Muscle of leg (tissue), 11 donors: Measurements from ENCODE around the gene ASB18. TPM values are rescaled to one million over a fixed set of nuclear protein-coding genes. Genes with fewer than 3 reads are reported as not detected.
A peak's percentile ranks its signal among the peaks of the same experiment; 100 is the strongest.
"Not testable (repeated sequence)": the region's sequence is repeated elsewhere in the genome, so short reads cannot be mapped to it uniquely, and the experiment has no call there.

Experiments used
- DNase-seq: peaks from one replicate; pipeline ENCODE4 v3.0.0; 2013
- H3K27ac ChIP-seq: one replicate; pipeline ENCODE4 v1.5.1; 2013; ENCODE audit warnings: mild to moderate bottlenecking, low read length, control low read depth
- H3K27me3 ChIP-seq: one replicate; pipeline ENCODE4 v1.6.1; 2013; ENCODE audit warnings: low read length; ENCODE audit not compliant: control insufficient read depth, insufficient read depth
- H3K36me3 ChIP-seq: one replicate; pipeline ENCODE4 v1.6.1; 2013; ENCODE audit warnings: low read length; ENCODE audit not compliant: control insufficient read depth, insufficient read depth
- H3K4me1 ChIP-seq: one replicate; pipeline ENCODE4 v1.6.1; 2013; ENCODE audit warnings: low read length; ENCODE audit not compliant: control insufficient read depth, insufficient read depth
- H3K4me3 ChIP-seq: one replicate; pipeline ENCODE4 v1.5.1; 2013; ENCODE audit warnings: low read length, control low read depth
- H3K9me3 ChIP-seq: replicated peaks from 2 replicates; pipeline ENCODE4 v1.6.1; 2013; ENCODE audit warnings: low read depth, low read length; ENCODE audit not compliant: control insufficient read depth
- WGBS: methylation state at CpG from one replicate; pipeline ENCODE4 v1.1.5; 2013; ENCODE audit warnings: missing lambda C conversion rate; ENCODE audit not compliant: insufficient coverage; 5-methylcytosine and 5-hydroxymethylcytosine counted together
- polyA plus RNA-seq, 8 donors: library from polyadenylated mRNA; unstranded; fragments of 120-200 nt; gene quantifications; one replicate each; pipeline versions ENCODE4 v1.2.1 to v1.2.3, GENCODE V29; 2013; ENCODE audit warnings: inconsistent platforms in 1 of 8, low replicate concordance in 1 of 8; ENCODE audit not compliant: insufficient read length in 8 of 8, insufficient read depth in 1 of 8
- total RNA-seq: library from RNA; stranded (reverse); fragments of 120-200 nt; gene quantifications from one replicate; pipeline ENCODE4 v1.2.4, GENCODE V29; 2013

The ASB18 gene
- total and polyA plus RNA-seq, 9 donors = 2.9 to 11.0 (median 5.4) TPM

GRCh38 chr2:236287656-236288055 lies 23.4 kb upstream of the ASB18 start:
- H3K36me3 ChIP-seq = no peaks in the 10 kb centered on the region
- 88% methylated on average over 6 of the region's 6 CpGs for WGBS
- no peak overlapping the region for H3K27ac ChIP-seq
- peaks cover 3% of the 10 kb centered on the region for H3K9me3 ChIP-seq
- H3K27me3 ChIP-seq = peaks cover 15% of the 10 kb centered on the region
- peaks cover 5% of the 10 kb centered on the region for H3K4me1 ChIP-seq
- H3K4me3 ChIP-seq = no peak overlapping the region
- no peak for DNase-seq

GRCh38 chr2:236286873-236287545 lies 22.8 kb upstream of the ASB18 start:
- Histone ChIP-seq H3K27me3 (peaks cover 15% of the 10 kb centered on the region), H3K9me3 (peaks cover 3% of the 10 kb centered on the region), H3K36me3 (no peaks in the 10 kb centered on the region), H3K4me1 (peaks cover 5% of the 10 kb centered on the region), H3K27ac (no peak overlapping the region), H3K4me3 (no peak overlapping the region)
- WGBS = 73% methylated on average over 7 of the region's 7 CpGs
- DNase-seq = no peak

GRCh38 chr2:236284208-236284607 lies 20.0 kb upstream of the ASB18 start:
- H3K27me3 ChIP-seq = peaks cover 6% of the 10 kb centered on the region
- H3K9me3 ChIP-seq = peaks cover 3% of the 10 kb centered on the region
- H3K27ac ChIP-seq = no peak overlapping the region
- WGBS = no CpG with 5 or more reads among the region's 1 CpG
- peaks cover 2% of the 10 kb centered on the region for H3K4me1 ChIP-seq
- H3K36me3 ChIP-seq = no peaks in the 10 kb centered on the region
- H3K4me3 ChIP-seq = no peak overlapping the region
- no peak for DNase-seq

- peaks cover 3% of the 10 kb centered on the region for H3K9me3 ChIP-seq
- H3K36me3 ChIP-seq = no peaks in the 10 kb centered on the region
- DNase-seq = no peak
- WGBS = no CpG with 5 or more reads among the region's 1 CpG
- H3K27me3 ChIP-seq = peaks cover 3% of the 10 kb centered on the region
- no peak overlapping the region for H3K27ac ChIP-seq
- no peak overlapping the region for H3K4me3 ChIP-seq
- H3K4me1 ChIP-seq = peaks cover 2% of the 10 kb centered on the region
These were observed 18.2 kb upstream of the ASB18 start for GRCh38 chr2:236282406-236282805.

GRCh38 chr2:236281423-236281822 lies 17.2 kb upstream of the ASB18 start:
- Histone ChIP-seq H3K4me1 (no peaks in the 10 kb centered on the region), H3K27me3 (no peaks in the 10 kb centered on the region), H3K27ac (no peak overlapping the region), H3K9me3 (peaks cover 3% of the 10 kb centered on the region), H3K36me3 (no peaks in the 10 kb centered on the region), H3K4me3 (no peak overlapping the region)
- WGBS = no CpG with 5 or more reads among the region's 3 CpGs
- DNase-seq = no peak

GRCh38 chr2:236273126-236273525 lies 8.9 kb upstream of the ASB18 start:
- no peaks in the 10 kb centered on the region for H3K36me3 ChIP-seq
- H3K27me3 ChIP-seq = no peaks in the 10 kb centered on the region
- no peaks in the 10 kb centered on the region for H3K4me1 ChIP-seq
- H3K9me3 ChIP-seq = peaks cover 9% of the 10 kb centered on the region
- DNase-seq = no peak
- H3K4me3 ChIP-seq = no peak overlapping the region
- H3K27ac ChIP-seq = no peak overlapping the region
- WGBS = 85% methylated on average over 3 of the region's 3 CpGs

- 93% methylated on average over 4 of the region's 5 CpGs for WGBS
- no peak for DNase-seq
- peaks cover 9% of the 10 kb centered on the region for H3K9me3 ChIP-seq
These were observed 7.6 kb upstream of the ASB18 start for GRCh38 chr2:236271851-236272250.

GRCh38 chr2:236269876-236270275 lies 5.7 kb upstream of the ASB18 start:
- not testable (repeated sequence) for H3K27ac ChIP-seq, H3K27me3 ChIP-seq, H3K9me3 ChIP-seq, DNase-seq, H3K4me3 ChIP-seq, H3K36me3 ChIP-seq
- H3K4me1 ChIP-seq = peaks cover 17% of the 10 kb centered on the region

More at GRCh38 chr2:236271851-236272250, 7.6 kb upstream of the ASB18 start:
- H3K27ac ChIP-seq = no peak overlapping the region
- H3K4me3 ChIP-seq = no peak overlapping the region
- peaks cover 3% of the 10 kb centered on the region for H3K27me3 ChIP-seq
- H3K36me3 ChIP-seq = no peaks in the 10 kb centered on the region
- peaks cover 3% of the 10 kb centered on the region for H3K4me1 ChIP-seq

GRCh38 chr2:236265675-236266074 lies 1.5 kb upstream of the ASB18 start:
- Histone ChIP-seq H3K4me3 (no peak overlapping the region), H3K4me1 (peaks cover 29% of the 10 kb centered on the region), H3K27me3 (peaks cover 15% of the 10 kb centered on the region), H3K36me3 (no peaks in the 10 kb centered on the region), H3K27ac (peak overlapping the region; percentile 71), H3K9me3 (peaks cover 9% of the 10 kb centered on the region)
- DNase-seq = no peak

GRCh38 chr2:236262238-236262637 lies 2.0 kb downstream of the ASB18 start:
- Histone ChIP-seq H3K27me3 (peaks cover 11% of the 10 kb centered on the region), H3K27ac (peak overlapping the region; percentile 38), H3K9me3 (no peaks in the 10 kb centered on the region), H3K4me1 (peaks cover 26% of the 10 kb centered on the region), H3K4me3 (peak overlapping the region; percentile 8), H3K36me3 (no peaks in the 10 kb centered on the region)
- no peak for DNase-seq
- 76% methylated on average over 2 of the region's 7 CpGs for WGBS

GRCh38 chr2:236261452-236261851 lies 2.8 kb downstream of the ASB18 start:
- Histone ChIP-seq H3K9me3 (no peaks in the 10 kb centered on the region), H3K27ac (no peak overlapping the region), H3K27me3 (peaks cover 11% of the 10 kb centered on the region), H3K4me1 (peaks cover 26% of the 10 kb centered on the region), H3K36me3 (no peaks in the 10 kb centered on the region), H3K4me3 (no peak overlapping the region)
- 62% methylated on average over 3 of the region's 7 CpGs for WGBS
- DNase-seq = no peak
